ENCODE results near the gene RETREG2. TPM values are rescaled to one million over a fixed set of nuclear protein-coding genes. Genes with fewer than 3 reads are reported as not detected.

RETREG2 gene
- total RNA-seq, 1 experiment from 2014 or later = 104 TPM

- DNase-seq (ENCODE audit: low read depth, low spot score) = no peak
These were observed 12.8 kb upstream of the RETREG2 start for GRCh38 chr2:219165058-219165911.

GRCh38 chr2:219167997-219168396 is 10.1 kb upstream of the RETREG2 start:
- in situ Hi-C loops (cut with HindIII; ENCODE audit: low pct_unique_long_range_greater_than_20kb, low sequenced_read_pairs) = no loop called here
- DNase-seq (ENCODE audit: low read depth, low spot score) = no peak

More at GRCh38 chr2:219165058-219165911, 12.8 kb upstream of the RETREG2 start:
- in situ Hi-C loops (cut with HindIII; ENCODE audit: low pct_unique_long_range_greater_than_20kb, low sequenced_read_pairs) = no loop called here

- in situ Hi-C loops (cut with HindIII; ENCODE audit: low pct_unique_long_range_greater_than_20kb, low sequenced_read_pairs) = no loop called here
- no peak for DNase-seq (ENCODE audit: low read depth, low spot score)
These were observed 9.5 kb upstream of the RETREG2 start for GRCh38 chr2:219168526-219168925.

GRCh38 chr2:219168932-219169331 is 9.1 kb upstream of the RETREG2 start:
- no peak for DNase-seq (ENCODE audit: low read depth, low spot score)
- in situ Hi-C loops (cut with HindIII; ENCODE audit: low pct_unique_long_range_greater_than_20kb, low sequenced_read_pairs) = no loop called here

DNA sequence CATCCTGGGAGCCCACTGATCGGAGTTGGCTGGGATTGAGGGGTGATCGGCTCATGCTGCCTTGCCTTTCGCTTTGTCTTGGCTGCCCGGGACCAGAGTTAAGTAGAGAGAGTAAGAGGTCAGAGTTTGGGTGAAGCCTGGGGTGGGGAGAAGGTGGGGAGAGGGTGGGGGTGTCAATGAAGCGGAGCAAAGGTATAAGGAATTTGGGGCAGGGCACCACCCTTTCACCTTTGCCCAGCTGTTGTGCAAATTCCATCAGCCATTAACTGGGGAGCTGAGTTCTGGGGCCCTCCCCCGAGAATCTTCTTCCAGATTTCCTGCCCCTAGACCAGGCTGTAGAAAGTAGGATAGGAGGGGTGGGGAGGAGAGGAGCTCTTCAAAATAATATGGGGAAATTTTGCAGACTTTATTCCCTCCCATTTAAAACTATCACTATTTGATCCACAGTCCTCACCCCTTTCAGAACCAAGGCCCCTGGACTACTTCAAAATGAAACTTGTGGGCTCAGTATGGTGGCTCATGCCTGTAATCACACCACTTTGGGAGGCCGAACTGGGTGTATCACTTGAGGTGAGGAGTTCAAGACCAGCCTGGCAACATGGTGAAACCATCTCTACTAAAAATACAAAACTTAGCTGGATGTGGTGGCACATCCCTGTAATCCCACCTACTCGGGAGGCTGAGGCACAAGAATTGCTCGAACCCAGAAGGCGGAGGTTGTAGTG is 8.0 kb upstream of the RETREG2 start, which contains the start of gene SLC23A3:
TSS of gene SLC23A3 (minus strand) at position 100 of the 725 bp plus-strand sequence. CDS start at position 55, 45 bp downstream.
- no peak for DNase-seq (ENCODE audit: low read depth, low spot score)
- in situ Hi-C loops (cut with HindIII; ENCODE audit: low pct_unique_long_range_greater_than_20kb, low sequenced_read_pairs) = no loop called here

DNA sequence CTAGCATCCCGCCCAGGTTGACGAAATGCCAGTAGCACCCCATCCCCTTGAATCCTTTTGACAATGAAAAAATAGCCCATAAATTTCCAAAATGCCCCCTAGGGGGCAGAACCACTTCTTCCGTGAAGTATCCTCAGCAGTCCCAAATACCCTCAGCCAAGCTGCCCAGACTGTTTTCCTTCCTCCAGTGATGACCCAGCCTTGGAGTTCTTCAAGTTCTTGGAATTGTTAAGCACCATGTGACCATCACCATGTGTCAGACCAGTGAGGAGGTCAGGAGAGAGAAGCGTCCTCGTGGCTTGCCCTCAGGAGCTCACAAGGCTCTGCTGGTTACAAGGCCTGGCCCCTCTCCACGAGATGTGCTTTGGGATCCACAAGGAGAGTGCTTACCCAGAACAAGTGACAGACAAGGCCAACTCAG is 6.8 kb upstream of the RETREG2 start:
- in situ Hi-C loops (cut with HindIII; ENCODE audit: low pct_unique_long_range_greater_than_20kb, low sequenced_read_pairs) = no loop called here
- DNase-seq (ENCODE audit: low read depth, low spot score) = peak; percentile 97

DNA sequence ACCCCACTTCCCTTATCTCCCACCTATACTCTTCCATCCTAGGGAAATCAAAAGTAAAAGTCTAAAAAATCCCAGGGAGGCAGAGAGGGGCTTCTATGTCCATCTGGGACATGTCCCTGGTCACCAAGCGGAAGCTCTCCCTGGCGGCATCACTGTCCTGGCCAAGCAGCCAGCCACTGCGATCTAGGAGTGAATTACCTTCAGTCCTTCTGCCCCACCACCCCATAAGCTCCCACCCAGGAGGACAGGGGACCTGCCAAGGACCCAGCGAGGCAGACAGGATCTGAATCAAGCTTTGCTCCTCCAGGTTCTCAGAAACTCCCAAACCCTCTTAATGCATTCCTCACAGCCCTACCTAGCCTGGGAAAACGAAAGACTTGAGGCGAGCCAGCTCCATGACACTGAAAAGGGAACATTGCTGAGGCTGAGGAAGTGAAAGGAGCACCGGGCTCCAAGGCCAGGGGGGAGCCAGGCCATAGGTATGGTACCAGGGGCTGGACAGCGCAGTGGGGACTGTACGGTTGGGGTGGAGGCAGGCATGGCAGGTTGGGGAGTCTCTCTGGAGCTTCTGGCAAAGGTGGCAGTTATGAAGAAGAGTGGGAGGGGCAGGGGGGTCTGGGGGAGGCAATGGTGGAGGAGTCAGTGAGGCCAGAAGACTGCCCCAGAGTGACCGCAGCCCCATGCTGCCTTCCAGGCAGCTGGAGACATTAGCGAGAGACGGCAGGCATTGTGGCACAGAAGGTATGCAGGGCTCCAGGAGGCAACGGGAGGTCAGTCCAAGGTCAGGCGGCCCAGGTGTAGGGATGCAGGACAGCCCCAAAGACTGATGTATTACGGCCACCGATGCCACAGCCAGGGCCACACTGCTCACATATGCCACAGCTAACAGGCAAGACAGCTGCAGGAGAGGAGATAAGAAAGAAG is 5.6 kb upstream of the RETREG2 start:
- DNase-seq (ENCODE audit: low read depth, low spot score) = no peak
- in situ Hi-C loops (cut with HindIII; ENCODE audit: low pct_unique_long_range_greater_than_20kb, low sequenced_read_pairs) = no loop called here

DNA sequence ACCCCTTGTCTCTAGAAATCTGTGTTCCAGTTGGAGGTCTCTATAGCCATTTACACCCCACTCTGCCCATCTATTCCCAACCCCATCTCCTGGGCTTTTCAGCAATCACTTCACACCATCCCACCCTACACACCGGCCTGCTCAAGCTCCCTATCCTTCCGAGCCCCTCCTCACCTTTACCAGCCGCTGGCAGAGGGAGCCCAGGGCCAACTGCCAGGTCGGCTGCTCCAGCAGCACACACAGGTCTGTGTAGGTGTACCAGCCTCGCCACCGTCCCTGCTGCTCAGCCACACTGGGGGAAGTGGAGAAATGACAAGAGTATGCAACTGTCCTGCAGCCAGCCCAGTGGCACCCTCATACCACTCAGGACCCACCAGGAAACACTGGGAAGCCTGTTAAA is 4.9 kb upstream of the RETREG2 start:
- in situ Hi-C loops (cut with HindIII; ENCODE audit: low pct_unique_long_range_greater_than_20kb, low sequenced_read_pairs) = no loop called here

DNA sequence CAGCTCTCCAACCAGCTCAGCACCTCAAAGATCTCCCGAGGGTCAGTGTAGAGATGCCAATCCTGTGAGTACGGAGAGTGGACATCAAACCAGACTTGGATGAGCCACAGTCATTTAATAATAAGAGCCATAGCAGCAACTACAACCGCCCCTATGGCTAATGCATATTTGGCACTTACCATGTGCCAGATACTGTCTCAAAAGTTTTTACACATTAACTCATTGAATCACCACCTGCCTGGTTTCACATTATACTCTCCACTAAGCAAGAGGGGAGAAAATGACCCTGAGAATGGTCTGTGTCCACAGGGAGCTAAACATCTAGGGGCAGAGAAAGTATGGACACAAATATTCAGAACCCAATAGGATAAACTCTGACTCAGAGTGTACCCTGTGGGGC is 3.9 kb upstream of the RETREG2 start:
- in situ Hi-C loops (cut with HindIII; ENCODE audit: low pct_unique_long_range_greater_than_20kb, low sequenced_read_pairs) = no loop called here

More for the DNA sequence above, 4.9 kb upstream of the RETREG2 start:
- DNase-seq (ENCODE audit: low read depth, low spot score) = no peak

GRCh38 chr2:219174801-219175200 is 3.3 kb upstream of the RETREG2 start:
- in situ Hi-C loops (cut with HindIII; ENCODE audit: low pct_unique_long_range_greater_than_20kb, low sequenced_read_pairs) = no loop called here
- no peak for DNase-seq (ENCODE audit: low read depth, low spot score)

More for the DNA sequence above, 3.9 kb upstream of the RETREG2 start:
- no peak for DNase-seq (ENCODE audit: low read depth, low spot score)

DNA sequence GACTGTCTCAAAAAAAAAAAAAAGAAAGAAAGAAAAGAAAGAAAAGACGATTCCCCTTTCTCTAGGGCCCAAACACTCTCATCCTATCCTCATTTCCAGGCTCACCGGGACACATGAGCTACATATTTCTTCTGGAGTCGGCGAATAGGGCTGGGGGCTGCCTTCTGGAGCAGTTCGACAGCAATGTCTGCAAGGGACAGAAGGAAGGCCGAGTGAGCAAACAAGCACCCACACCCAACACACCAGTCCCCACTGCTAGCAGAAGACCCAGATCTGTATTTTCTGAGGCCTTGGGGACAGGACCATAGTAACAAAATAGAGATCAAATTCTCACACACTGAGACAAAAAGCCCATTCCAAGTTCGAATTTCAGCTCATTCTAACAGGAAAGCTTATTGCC is 2.6 kb upstream of the RETREG2 start:
- DNase-seq (ENCODE audit: low read depth, low spot score) = no peak
- in situ Hi-C loops (cut with HindIII; ENCODE audit: low pct_unique_long_range_greater_than_20kb, low sequenced_read_pairs) = no loop called here

- in situ Hi-C loops (cut with HindIII; ENCODE audit: low pct_unique_long_range_greater_than_20kb, low sequenced_read_pairs) = no loop called here
These were observed 1.9 kb upstream of the RETREG2 start for GRCh38 chr2:219175928-219176817.

GRCh38 chr2:219176818-219177551 is 1.1 kb upstream of the RETREG2 start, which contains the start of gene CNPPD1:
CNPPD1 (minus strand) TSS chr2:219176925; CDS start chr2:219176828, 97 bp downstream.
- DNase-seq (ENCODE audit: low read depth, low spot score) = peak; percentile 78
- in situ Hi-C loops (cut with HindIII; ENCODE audit: low pct_unique_long_range_greater_than_20kb, low sequenced_read_pairs) = no loop called here

More at GRCh38 chr2:219175928-219176817, 1.9 kb upstream of the RETREG2 start:
- peak; percentile 30 for DNase-seq (ENCODE audit: low read depth, low spot score)

DNA sequence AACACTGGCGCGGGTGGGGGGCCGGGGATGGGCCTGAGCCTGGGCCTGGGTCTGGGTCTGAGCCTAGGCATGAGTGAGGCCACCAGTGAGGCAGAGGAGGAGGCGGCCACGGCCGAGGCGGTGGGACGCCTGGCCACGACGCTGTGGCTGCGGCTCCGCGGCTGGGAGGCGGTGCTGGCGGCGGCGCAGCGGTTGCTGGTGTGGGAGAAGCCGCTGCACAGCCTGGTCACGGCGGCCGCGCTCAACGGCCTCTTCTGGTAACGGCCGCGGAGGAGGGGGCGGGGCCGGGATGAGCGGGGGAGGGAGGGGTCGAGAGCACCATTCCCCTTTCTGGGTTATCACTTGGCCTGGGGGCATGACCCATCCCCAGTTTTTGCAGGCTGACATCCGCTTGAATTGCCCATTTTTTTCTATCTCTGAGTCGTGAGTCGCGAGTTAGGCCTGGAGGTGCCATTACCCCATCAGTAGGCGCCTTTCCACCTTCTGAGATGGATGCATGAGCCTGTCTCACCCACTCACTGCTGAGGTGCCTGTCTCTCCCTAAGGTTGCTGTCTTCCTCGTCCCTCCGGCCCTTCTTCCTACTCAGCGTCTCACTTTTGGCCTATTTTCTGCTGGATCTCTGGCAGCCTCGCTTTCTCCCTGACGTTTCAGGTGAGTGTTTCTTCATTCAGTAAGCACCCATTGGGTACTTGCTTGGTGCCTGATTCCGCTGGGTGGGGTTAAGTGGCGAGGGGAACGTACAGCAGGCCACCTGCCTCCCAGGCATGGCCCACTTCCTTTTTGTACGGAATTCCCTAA is 501 bp downstream of the RETREG2 start:
- peak; percentile 26 for DNase-seq (ENCODE audit: low read depth, low spot score)

More for the DNA sequence above, 501 bp downstream of the RETREG2 start:
- in situ Hi-C loops (cut with HindIII; ENCODE audit: low pct_unique_long_range_greater_than_20kb, low sequenced_read_pairs) = no loop called here

All from SK-MEL-5 (cell line).